ENCODE data around the gene UQCC5. TPM values are rescaled to one million over a fixed set of nuclear protein-coding genes. Genes with fewer than 3 reads are reported as not detected.

Gene UQCC5
- total RNA-seq, 2 donors from 2014 or later: 52.9 to 70.4 TPM

- peak; percentile 70 for DNase-seq
- ATAC-seq: peak; percentile 14 to 35
- intact Hi-C loops (cut with DNase I): loop anchor here in 1 of 2 donors (5.0 kb wide), 1 partner anchor 57 kb away; no protein-coding TSS in a partner anchor
Measured at GRCh38 chr3:52529376-52530333, 6.8 kb upstream of the UQCC5 start.

- DNase-seq (peak; percentile 65), ATAC-seq (peak; percentile 22 to 29)
- intact Hi-C loops (cut with DNase I): loop anchor here in 1 of 2 donors (5.0 kb wide), 1 partner anchor 59 kb away; no protein-coding TSS in a partner anchor
Measured at GRCh38 chr3:52530918-52531826, 5.2 kb upstream of the UQCC5 start.

DNA sequence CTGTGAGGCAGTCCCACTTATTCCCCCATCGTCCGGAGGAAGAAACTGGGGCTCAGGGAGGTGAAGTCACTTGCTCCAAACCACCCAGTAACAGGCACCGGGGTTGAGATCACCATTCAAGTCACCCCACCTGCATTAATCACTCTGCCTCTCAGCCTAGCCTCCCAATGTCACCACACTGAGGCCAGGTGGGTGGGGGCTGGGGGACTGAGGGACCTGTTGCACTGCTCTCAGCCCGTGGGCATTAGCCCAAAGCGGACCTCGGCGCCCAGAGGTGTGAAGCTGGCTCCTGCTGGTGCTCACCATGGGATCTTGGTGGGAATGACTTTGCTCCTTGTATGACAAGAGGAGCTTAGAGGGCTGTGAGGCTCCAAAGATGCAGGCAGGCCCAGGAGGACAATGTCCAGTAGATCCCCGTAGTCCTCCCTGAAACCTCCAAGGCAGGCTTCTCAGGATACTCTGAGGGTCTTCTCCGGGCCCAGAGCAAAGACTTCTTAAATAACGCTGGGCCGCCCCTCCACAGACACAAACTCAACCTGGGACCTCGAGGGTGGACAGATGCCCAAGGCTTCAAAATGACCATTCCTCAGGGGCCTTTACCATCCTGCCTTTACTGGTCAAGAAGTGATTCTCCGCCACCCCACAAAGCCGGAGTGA lies 4.4 kb upstream of the UQCC5 start:
- intact Hi-C loops (cut with DNase I): loop anchor here in 1 of 2 donors (5.0 kb wide), 1 partner anchor 60 kb away; no protein-coding TSS in a partner anchor
- DNase-seq (no peak), ATAC-seq (no peak)

DNA sequence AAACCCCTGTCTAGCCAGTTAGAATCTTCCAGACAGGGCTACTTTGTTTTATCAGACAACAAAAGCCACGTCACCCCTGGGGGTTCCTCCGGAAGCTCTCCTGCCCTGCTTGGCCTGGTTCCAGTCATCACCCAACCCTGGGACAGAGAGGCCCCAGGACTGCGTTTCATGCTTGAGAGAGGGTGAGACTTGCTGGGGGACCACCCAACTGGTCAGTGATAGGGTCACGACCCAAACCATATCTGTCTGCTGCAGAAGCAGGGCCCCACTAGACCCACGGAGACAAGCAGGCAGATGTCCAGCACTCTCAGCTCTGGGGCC lies 3.9 kb upstream of the UQCC5 start:
- intact Hi-C loops (cut with DNase I): loop anchor here in 1 of 2 donors (5.0 kb wide), 1 partner anchor 60 kb away; no protein-coding TSS in a partner anchor
- DNase-seq (peak; percentile 70), ATAC-seq (no peak)

DNA sequence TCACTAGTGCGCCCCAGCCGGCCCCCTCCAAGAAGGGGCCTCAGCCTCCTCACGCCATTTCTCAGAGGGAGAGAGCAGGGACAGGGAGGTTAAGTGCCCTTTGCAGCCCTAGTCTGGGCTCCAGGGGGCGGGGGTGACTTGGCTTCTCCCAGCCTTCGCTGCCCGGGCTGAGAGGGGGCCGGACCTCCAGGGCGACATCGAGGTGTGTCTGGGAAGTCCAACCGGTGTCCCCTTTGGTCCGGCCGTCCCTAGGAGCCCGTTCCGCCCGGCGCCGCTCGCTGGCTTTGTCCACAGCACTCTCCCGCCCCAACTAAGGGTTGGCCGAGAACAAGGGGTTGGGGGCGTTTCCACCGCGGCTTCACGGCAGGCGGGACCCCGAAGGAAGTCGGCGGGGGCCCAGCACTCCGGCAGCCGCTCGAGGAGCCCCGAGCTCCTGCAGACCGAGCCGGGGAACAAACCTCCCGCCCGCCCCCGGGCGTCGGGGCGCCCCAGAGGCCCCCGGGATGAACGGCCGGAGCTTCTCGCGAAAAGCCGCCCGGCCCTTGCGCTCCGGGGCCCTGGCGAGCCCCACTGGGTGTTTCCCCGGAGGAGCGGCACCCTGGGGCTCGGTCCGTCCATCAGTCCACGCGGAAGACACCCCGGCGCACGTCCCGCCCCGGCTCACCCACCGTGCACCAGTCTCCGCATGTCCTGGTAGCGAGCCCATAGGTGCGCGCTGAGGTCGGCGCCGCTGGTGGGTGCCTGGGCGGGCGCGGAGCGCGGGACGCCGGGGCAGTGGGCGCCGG lies 3.4 kb upstream of the UQCC5 start:
- DNase-seq (peak; percentile 68), ATAC-seq (no peak)
- intact Hi-C loops (cut with DNase I): loop anchor here in 1 of 2 donors (5.0 kb wide), 1 partner anchor 61 kb away; no protein-coding TSS in a partner anchor

DNA sequence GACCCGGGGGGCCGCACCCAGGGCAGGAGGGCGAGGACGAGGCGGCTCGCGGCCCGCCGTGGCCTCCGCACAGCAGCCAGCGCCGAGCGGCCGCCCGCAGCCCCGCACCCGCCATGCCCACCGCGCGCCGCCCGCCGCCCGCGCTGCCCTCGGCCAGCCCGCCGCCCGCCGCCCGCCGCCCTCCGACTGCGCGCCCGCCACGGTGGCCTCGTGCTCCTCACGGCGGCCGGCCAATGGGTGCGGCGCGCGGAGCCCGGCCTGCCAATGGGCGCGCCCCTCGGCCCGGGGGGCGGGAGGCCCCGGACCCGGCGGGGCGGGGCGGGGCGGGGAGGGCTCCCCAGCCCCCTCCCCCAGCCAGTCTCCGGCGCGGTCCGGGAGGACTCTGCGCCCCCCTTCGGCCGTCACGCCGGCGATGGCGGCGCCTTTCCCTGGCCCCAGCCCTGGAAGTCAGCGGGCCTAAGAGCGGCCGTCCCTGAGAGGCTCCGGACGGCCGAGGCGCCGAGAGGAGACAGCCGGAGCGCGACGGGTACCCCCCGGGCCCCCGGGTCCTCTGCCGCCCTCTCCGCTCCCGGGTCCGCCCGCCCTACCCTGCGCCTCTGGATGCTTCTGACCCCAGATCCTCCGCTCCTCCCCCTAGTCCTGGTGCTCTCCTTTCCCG lies 2.7 kb upstream of the UQCC5 start, which contains the start of gene NT5DC2:
NT5DC2 (minus strand) TSS at position 235 of the 658 bp plus-strand sequence; CDS start at position 115, 120 bp downstream.
- peak; percentile 76 for DNase-seq
- intact Hi-C loops (cut with DNase I): loop anchor here in 1 of 2 donors (5.0 kb wide), 1 partner anchor 61 kb away; no protein-coding TSS in a partner anchor
- peak; percentile 41 to 51 for ATAC-seq

DNA sequence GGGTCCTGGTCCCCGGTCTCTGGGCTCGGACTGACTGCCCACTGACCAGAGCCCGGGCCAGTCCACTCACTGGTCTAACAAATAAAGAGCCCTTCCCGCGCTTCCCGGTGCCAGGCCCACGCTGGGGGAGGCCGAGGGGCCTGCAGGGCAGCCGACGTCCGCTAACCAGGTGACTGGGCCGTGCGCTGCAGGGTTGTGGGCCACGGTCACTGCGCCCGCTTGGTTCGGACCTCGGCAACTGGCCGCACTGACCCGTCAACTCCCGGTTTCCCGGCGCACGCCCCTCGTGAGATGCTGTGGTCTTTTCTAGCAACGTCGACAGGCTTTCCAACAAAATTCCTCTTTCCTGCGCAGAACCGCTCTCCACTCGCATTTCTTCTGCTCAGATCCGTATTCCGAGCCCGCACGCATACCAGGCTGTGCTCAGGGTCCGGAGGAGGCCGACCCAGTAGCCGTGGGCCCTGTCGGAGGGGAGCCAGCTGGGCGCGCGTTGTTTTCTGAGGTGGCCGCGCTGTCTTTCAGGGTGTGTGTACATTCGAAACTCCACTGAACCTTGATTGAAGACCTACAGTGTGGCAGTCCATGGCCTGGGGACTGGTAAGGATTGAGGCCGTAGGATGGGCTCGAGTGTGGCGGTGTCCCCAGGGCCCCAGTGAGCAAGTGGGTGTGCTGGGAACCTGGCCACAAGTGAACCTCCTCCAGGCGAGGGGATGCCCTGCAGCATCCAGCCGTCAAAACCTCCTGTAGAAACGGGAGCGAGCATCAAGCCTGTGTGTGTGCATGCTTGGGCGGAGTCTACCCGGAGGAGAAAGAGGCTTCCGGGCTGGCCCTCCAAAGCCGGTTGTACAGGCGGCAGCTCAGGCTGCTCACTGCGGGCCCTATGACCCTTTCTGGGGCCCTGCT lies 1.9 kb upstream of the UQCC5 start:
- ATAC-seq (no peak), DNase-seq (no peak)
- intact Hi-C loops (cut with DNase I): loop anchor here (5.0 kb wide), 1 partner anchor 62 kb away; no protein-coding TSS in a partner anchor

DNA sequence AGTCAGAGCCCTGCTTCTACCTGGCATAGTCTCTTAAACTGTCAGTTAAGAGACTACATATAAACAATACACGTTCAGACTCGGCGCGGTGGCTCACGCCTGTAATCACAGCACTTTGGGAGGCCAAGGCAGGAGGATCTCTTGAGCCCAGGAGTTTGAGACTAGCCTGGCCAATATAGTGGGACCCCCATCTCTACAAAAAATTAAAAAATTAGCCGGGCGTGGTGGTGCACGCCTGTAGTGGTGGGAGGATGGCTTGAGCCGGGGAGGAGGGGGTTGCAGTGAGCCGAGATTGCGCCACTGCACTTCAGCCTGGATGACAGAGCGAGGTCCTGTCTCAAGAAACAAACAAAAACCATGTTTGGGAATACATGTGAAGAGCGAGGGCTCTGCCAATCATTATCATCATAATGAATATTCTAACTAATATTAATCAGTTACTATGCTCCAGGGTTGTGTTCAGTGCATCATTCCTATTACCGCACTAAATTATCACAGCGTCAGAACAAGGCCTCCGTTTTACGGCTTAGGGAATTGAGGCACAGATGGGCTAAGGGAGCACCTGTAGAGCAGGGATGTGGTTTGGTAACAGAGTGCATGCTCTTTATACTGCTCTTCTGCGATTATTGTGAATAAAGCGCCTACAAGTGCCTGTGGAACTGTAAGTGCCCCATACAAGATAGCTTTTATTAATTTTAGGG lies 844 bp upstream of the UQCC5 start:
- ATAC-seq (no peak), DNase-seq (no peak)
- intact Hi-C loops (cut with DNase I): loop anchor here in 1 of 2 donors (5.0 kb wide), 1 partner anchor 63 kb away; no protein-coding TSS in a partner anchor

- intact Hi-C loops (cut with DNase I): loop anchor here in 1 of 2 donors (5.0 kb wide), 1 partner anchor 64 kb away; no protein-coding TSS in a partner anchor
- no peak for DNase-seq
Measured at GRCh38 chr3:52536112-52536368, 365 bp upstream of the UQCC5 start.

DNA sequence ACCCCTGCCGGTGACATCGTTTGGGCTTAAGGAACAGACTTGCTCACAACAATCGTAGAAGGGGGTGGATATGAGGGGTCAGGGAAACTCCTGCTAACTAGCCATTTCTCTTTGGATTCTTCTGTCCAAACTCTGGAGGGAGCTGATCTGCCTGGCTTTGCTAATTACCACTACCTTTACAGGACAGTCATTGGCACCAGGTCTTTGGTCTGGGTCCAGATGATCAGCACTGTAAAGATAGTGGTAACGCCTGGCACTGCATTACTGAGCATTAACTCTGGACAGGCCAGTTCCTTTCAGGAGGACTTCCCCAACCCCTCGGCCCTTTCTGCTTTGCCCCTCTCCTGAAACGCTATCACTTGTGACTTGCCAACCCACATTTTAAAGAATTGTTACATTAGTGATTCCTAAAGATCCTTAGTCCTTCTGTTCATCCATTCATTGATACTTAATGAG lies 788 bp downstream of the UQCC5 start:
- no peak for DNase-seq
- intact Hi-C loops (cut with DNase I): loop anchor here in 1 of 2 donors (5.0 kb wide), 1 partner anchor 65 kb away; no protein-coding TSS in a partner anchor
- peak in 1 of 2 donors; percentile 2 for ATAC-seq

More at GRCh38 chr3:52536112-52536368, 365 bp upstream of the UQCC5 start:
- ATAC-seq: no peak

GRCh38 chr3:52537726-52538421 lies 1.5 kb downstream of the UQCC5 start:
- ATAC-seq (no peak), DNase-seq (no peak)
- intact Hi-C loops (cut with DNase I): loop anchor here in 1 of 2 donors (5.0 kb wide), 1 partner anchor 66 kb away; no protein-coding TSS in a partner anchor

DNA sequence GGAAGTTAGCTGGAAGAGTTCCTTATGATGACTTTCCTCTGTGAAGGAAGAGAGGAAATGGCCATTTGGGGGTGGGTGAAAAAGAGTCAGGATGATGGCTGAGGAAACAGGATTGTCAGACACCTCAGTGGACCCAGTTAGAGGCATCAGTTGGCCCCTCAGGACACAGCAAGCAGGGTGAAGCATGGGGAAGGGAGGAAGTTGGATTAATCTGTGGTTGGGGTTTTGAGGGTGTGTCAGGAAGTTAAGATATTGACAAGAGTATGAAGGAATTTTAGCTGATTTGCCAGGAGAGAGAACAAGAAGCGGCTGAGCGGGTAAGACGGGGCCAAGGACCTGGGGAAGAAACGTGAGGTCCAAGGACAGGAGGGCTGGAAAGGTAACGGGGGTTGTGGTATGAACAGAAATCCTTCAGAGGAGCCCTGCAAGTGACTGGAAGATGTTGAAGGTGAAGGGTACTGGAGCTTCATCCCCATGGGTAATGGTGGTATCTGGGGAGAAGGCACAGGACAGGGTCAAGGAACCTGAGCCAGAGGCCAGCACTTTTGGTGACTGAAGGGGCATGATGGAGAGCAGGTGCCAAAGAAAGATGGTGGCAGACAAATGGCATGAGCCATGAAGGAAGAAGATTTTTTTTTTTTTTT lies 2.7 kb downstream of the UQCC5 start:
- ATAC-seq (no peak), DNase-seq (no peak)
- intact Hi-C loops (cut with DNase I): loop anchor here in 1 of 2 donors (5.0 kb wide), 1 partner anchor 67 kb away; no protein-coding TSS in a partner anchor

GRCh38 chr3:52541050-52541449 lies 4.6 kb downstream of the UQCC5 start:
- ATAC-seq (no peak), DNase-seq (no peak)
- intact Hi-C loops (cut with DNase I): no loop called here

DNA sequence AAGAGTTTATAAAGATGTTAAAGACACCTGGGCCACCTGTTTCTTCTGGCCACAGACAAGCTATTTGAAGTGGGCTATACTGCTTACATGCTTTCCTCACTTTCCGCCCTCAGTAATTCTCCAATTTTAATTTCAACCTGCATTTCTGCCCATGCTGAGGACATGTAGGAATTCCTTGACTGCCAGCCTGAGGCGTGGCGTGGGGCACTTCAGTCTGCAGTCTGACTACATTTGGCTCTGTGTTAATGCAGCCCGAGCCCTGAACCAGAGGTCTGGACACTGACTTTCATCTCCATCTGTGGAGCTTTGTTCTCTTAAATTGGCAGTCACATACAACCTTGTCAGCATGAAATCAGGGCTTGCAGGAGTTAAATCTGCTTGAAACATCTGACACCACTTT lies 8.5 kb downstream of the UQCC5 start:
- no peak for DNase-seq
- peak; percentile 47 to 48 for ATAC-seq
- intact Hi-C loops (cut with DNase I): no loop called here
